ENCODE data around the gene BCAS4. TPM values are rescaled to one million over a fixed set of nuclear protein-coding genes. Genes with fewer than 3 reads are reported as not detected.

The BCAS4 gene
- polyA plus RNA-seq, 1 experiment, result 37.3 TPM

DNA sequence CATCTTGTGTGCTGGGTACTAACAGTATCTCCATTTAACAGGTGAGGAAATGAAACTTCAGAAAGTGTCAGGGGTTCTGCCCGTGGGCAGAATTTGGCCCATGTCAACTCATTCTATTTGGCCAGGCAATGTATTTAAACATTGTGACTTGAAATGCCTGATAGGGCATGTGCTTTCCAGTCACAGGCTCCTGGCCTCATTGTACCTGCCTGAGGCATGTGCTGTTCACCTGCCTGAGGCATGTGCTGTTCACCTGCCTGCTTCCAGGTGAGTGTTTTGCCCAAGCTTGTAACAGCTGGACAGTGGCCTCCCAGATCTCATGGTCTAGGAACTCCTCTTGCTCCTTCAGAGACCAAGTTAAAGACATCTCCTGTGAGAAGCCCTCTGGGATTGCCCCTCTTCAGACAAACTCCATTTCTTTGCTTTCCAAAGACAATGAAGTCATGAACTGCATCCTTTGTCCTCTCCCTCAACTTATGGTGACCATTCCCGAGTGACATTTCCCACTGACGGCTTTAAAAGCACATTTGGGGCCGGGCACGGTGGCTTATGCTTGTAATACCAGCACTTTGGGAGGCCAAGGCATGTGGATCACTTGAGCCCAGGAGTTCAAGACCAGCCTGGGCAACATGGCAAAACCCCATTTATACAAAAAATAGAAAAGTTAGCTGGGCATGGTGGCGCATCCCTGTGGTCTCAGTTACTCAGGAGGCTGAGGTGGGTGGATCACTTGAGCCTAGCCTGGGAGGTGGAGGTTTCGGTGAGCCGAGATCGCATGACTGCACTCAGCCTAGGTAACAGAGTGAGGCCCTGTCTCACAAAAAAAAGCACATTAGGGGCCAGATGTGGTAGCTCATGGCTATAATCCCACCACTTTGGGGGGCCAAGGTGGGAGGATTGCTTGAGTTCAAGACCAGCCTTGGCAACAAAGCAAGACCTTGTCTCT lies 48.7 kb downstream of the BCAS4 start:
- Histone ChIP-seq H3K4me3 (ENCODE audit: low read depth, low read length) (no peak overlapping the region), H3K27ac (ENCODE audit: low read depth, low read length) (no peak overlapping the region), H3K27me3 (ENCODE audit: control insufficient read depth, insufficient read depth, low read length) (no peaks in the 10 kb centered on the region), H3K9me3 (ENCODE audit: control insufficient read depth, insufficient read depth, low read length) (no peaks in the 10 kb centered on the region; the same call in 1 of the 2 replicates)
- POLR2A ChIA-PET, result no interaction called here
- TF ChIP-seq, protein P1, sequence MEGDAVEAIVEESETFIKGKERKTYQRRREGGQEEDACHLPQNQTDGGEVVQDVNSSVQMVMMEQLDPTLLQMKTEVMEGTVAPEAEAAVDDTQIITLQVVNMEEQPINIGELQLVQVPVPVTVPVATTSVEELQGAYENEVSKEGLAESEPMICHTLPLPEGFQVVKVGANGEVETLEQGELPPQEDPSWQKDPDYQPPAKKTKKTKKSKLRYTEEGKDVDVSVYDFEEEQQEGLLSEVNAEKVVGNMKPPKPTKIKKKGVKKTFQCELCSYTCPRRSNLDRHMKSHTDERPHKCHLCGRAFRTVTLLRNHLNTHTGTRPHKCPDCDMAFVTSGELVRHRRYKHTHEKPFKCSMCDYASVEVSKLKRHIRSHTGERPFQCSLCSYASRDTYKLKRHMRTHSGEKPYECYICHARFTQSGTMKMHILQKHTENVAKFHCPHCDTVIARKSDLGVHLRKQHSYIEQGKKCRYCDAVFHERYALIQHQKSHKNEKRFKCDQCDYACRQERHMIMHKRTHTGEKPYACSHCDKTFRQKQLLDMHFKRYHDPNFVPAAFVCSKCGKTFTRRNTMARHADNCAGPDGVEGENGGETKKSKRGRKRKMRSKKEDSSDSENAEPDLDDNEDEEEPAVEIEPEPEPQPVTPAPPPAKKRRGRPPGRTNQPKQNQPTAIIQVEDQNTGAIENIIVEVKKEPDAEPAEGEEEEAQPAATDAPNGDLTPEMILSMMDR (IDR thresholded peaks at IDR 0.05; ENCODE audit: low read depth, low read length), result no peak
- CTCF ChIA-PET, result no interaction called here
- no peak for DNase-seq (ENCODE audit: low read depth, low spot score)

DNA sequence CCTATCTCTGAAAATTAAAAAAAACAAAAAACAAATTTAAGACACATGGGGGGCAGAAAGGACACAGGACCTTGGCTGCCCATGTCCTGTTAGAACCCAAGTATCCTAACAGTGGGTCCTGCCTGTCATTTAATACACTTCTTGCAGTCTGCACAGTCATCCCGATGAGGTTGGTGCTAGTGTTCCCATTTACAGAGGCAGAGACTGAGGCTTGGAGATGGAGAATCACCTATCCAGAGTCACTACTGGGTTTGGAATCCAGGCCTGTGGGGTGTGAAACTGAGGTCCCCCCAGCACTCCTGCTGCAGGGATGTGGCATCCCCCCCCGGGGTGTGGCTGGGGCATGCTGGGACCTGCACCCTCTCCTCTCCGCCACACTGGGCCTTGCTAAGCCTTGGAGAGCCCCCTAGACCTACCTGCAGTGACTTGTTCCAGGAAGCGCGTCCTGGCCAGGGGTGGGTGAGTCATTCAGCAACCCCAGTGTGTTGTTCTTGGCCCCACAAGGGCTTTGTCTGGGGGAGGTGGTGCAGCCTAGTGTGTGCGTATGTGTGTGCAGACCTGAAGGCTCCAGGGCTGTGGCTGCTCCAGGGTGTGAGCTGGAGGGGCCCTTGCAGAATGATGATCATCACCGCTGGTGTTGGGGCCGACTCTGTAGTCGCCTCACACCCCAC lies 49.7 kb downstream of the BCAS4 start:
- DNase-seq (ENCODE audit: low read depth, low spot score), result peak; percentile 49
- no peaks in the 10 kb centered on the region; the same call in 1 of the 2 replicates for H3K9me3 ChIP-seq (ENCODE audit: control insufficient read depth, insufficient read depth, low read length)
- no peak overlapping the region for H3K27ac ChIP-seq (ENCODE audit: low read depth, low read length)
- no peaks in the 10 kb centered on the region for H3K27me3 ChIP-seq (ENCODE audit: control insufficient read depth, insufficient read depth, low read length)
- POLR2A ChIA-PET, result no interaction called here
- H3K4me3 ChIP-seq (ENCODE audit: low read depth, low read length), result no peak overlapping the region
- TF ChIP-seq, protein P1 (IDR thresholded peaks at IDR 0.05; ENCODE audit: low read depth, low read length), result no peak
- CTCF ChIA-PET, result no interaction called here

DNA sequence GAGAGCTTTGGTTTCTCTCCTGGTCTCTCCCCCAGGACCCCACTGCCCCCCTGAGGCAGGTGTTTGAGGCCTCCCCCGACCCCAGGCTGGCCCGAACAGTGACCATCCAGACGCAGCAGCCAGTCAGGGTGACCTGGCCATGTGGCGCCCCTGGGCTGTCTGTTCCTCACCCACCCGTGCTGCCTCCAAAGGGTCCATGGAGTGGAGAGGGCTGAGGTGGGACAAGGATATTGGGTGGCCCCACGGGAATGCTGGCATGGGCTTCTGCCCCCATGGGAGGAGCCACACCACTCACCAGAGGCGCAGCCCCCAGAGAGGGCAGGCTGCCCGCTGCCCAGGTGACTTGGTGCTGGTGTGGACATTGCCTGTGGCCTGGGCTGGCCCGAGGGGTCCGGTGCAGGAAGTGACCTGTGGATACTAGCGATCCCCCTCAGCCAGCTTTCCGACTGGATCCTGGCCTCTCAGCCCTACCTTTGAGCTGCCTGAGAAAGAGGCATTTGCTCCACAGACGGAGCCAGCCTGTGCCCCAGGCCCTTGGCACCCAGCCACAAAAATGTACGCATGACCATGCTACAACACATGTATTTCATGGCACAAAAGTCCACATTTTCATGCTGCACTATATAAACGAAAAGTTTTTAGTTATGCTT lies 50.8 kb downstream of the BCAS4 start:
- no peaks in the 10 kb centered on the region; the same call in 1 of the 2 replicates for H3K9me3 ChIP-seq (ENCODE audit: control insufficient read depth, insufficient read depth, low read length)
- no peak overlapping the region for H3K27ac ChIP-seq (ENCODE audit: low read depth, low read length)
- ChIA-PET CTCF (no interaction called here), POLR2A (no interaction called here)
- H3K27me3 ChIP-seq (ENCODE audit: control insufficient read depth, insufficient read depth, low read length), result no peaks in the 10 kb centered on the region
- TF ChIP-seq, protein P1 (IDR thresholded peaks at IDR 0.05; ENCODE audit: low read depth, low read length), result no peak
- no peak for DNase-seq (ENCODE audit: low read depth, low spot score)
- no peak overlapping the region for H3K4me3 ChIP-seq (ENCODE audit: low read depth, low read length)

DNA sequence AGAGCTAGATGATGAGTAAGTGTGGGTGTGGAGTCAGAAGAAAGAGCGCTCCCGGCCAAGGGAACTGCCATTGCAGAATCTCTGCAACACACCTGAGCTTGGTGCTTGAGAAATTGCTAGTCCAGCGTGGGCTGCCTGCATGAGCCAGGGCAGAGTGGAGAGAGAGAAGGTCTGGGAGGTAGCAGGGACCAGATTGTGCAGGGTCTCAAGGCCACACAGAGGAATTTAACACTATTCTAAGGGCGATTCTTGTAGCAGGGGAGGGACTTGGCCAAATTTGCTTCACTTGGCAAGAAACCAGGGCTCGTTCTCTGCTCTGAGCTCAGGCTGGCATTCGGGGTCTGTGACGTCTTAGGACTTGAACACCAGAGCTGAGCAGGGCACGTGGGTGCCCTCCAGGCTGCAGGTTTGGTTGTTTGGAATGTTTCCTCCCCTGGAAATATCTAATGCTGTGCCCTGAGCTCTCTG lies 53.5 kb downstream of the BCAS4 start:
- ChIA-PET POLR2A (interaction anchor here (0.6 kb wide), 1 partner anchor 109 kb away, joined by 3 read pairs; no protein-coding TSS in a partner anchor), CTCF (no interaction called here)
- DNase-seq (ENCODE audit: low read depth, low spot score), result no peak
- no peaks in the 10 kb centered on the region for H3K9me3 ChIP-seq (ENCODE audit: control insufficient read depth, insufficient read depth, low read length)
- no peaks in the 10 kb centered on the region for H3K27me3 ChIP-seq (ENCODE audit: control insufficient read depth, insufficient read depth, low read length)
- H3K4me3 ChIP-seq (ENCODE audit: low read depth, low read length), result no peak overlapping the region
- no peak overlapping the region for H3K27ac ChIP-seq (ENCODE audit: low read depth, low read length)
- TF ChIP-seq, protein P1 (IDR thresholded peaks at IDR 0.05; ENCODE audit: low read depth, low read length), result no peak

Measured in AG04450 (cell line).